ENCODE results near the gene OR4D9. TPM values are rescaled to one million over a fixed set of nuclear protein-coding genes. Genes with fewer than 3 reads are reported as not detected.

Gene OR4D9
- total RNA-seq, 1 experiment from 2014 or later = not detected

DNA sequence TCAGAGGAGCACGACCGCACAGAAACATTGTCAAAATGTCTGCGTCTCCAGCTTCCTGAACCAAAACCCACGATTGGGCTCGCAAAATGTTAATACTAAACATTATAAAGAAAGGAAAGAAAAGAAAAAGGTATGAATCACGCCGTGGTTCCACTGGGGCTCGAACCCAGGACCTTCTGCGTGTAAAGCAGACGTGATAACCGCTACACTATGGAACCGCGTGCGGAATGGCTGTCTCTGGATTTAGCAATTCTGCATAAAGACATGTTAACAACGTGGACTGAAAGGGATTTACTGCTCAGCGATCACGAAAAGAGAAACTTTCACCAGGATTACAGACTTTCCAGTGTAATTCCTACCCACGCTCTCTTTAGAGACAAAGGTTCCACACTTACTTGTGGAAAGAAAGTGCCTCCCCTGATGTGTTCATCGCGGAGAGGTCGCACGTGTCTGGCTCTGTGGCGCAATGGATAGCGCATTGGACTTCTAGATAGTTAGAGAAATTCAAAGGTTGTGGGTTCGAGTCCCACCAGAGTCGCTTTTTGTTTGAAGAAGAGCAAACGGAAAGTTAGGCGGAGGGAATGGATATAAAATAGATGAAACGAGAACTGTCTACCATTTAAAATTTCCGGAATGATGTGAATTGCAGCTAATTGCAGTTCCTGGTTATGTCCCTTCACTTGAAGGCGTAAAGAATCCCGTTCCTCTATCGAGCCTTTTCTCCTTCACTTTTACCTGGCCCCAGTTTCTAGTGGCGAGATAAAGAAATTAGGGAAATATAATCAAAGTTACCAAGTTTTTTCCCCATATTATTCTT is 39.7 kb downstream of the OR4D9 start:
- DNase-seq (ENCODE audit: low read depth) = peak; percentile 94

DNA sequence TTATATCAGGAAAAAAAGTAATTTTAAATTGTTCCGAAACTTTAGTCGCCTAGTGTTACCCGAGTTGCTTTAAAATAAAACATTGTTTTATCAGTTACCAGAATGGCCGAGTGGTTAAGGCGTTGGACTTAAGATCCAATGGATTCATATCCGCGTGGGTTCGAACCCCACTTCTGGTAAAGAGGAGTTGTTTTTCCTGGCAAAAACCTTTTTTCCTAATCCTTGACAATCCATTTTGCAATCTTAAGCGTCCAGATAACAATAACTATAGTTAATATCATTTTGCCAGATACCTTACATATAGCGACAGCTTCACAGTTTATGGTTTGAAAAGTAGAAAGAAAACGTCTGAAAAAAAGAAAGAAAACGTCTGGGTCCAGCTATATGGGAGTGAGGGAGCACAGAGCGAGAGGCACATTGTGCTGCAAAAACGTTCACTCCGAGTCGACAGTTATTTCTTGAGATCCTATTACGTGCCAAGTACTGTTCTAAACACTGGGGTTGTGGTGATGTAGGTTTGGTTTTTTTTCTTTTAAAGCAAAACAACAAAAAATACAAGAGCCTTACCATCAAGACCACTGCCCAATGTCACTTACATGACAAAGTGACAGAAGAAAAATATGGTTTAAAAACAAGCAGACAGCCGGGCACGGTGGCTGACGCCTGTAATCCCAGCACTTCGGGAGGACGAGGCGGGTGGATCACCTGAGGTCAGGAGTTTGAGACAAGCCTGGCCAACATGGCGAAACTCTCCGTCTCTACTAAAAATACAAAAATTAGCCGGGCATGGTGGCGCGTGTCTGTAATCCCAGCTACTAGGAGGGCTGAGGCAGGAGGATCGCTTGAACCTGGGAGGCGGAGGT is 40.6 kb downstream of the OR4D9 start:
- DNase-seq (ENCODE audit: low read depth) = peak; percentile 77

DNA sequence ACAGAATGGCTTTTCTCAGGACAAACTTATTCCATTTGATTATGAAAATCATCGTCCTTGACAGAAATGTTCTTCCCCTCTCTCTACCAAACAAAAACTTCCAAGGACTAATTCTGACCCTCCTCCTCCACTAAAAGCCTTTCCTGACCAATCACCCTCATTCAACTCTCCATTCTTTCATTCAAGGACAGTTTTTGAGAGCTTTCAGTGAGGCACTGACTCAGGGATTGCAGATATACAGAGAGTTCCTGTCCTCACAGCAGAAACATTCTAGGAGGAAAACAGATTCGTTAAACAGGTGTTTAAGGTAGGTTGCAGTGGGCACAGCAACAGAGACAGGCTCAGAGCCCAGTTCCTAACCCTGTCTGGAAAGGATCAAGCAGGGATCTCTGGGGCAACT is 41.5 kb downstream of the OR4D9 start:
- DNase-seq (ENCODE audit: low read depth) = no peak

DNA sequence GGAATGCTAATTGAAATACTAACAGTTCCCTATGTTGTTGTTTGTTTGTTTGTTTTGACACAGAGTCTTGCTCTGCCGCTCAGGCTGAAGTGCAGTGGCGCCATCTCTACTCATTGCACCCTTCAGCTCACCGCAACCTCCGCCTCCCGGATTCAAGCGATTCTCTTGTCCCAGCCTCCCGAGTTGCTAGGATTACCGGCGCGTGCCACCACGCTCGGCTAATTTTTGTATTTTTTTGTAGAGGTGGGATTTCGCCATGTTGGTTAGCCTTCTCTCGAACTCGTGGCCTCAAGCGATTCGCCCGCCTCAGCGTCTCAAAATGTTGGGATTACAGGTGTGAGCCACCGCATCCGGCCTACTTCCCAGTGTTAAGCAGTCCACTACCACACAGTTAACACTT is 42.0 kb downstream of the OR4D9 start:
- no peak for DNase-seq (ENCODE audit: low read depth)

DNA sequence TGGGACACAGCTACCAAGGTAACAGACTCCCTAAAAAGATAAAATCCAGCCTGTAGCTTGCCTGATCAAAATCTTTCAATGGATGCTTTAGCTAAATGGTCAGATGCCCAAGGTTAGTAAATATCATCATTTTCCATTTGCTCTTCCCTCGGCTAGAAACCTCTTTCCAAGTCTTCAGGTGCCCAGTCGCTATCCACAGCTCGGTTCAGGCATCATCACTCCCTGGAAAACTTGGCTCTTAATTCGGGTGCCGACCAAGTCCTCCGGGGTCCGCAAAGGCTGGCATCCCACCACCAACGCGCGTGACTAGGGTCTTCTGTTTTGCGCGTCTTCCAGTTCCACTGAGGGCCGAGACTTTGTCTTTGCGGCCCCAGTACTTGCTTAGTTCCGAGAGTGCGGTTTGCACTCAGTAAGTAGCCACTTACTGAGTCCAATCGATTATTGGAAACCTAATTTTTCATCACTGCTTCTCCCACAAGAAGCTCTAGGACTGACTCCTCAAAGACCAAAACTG is 44.3 kb downstream of the OR4D9 start:
- peak; percentile 32 for DNase-seq (ENCODE audit: low read depth)

DNA sequence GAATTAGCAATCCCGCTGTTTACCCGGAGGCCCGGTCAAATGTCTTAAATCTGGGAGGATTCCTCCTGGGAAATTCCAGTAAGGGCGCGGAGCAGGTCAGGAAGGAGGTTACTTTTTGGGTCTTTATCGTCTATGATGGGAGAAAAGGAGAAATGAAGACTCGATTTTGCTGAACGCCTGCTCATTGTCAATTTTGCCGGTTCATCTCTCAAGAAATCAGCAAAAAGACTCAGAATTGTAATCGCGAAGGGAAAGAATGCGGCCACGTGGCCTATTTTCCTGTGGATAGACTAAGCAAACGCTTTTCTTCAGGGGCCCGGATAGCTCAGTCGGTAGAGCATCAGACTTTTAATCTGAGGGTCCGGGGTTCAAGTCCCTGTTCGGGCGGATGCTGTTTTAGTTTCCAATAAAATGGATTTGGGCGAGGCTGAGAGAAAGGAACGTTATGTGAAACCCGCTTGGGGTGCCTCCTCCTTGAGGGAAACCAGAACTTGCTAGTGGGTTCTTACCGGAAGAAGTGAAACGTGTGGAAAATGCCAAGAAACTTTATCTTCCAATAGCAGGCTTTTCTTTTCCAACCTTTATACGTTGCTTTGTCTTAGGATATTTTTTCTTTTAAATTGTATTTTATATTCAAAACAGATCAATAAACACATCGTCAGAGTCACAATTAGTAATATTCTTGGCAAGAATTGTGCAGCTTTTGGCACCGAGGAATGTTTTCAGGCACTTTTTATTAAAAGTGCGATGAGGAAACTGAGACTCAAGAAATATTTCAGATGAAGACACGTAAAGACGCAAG is 45.0 kb downstream of the OR4D9 start:
- DNase-seq (ENCODE audit: low read depth) = peak; percentile 89

DNA sequence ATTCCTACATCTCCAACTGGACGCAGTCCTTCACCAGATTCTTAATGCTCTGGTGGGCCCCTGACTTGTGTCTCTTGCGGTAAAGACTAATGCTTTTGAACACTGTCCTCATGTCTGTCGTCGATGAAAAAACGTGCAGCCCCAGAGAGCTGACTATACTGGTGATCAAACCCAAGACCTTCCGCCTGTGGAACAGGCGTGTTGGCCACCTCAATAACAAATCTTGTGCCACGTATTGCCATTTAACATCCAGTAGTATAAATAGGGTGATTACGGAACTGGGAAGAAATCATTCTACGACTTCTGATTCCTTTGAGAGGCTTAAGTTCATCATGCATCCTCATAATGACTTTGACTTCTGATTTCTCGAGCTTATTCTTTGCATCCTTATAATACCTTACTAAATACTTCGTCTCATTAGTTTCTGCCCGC is 45.6 kb downstream of the OR4D9 start:
- peak; percentile 68 for DNase-seq (ENCODE audit: low read depth)

DNA sequence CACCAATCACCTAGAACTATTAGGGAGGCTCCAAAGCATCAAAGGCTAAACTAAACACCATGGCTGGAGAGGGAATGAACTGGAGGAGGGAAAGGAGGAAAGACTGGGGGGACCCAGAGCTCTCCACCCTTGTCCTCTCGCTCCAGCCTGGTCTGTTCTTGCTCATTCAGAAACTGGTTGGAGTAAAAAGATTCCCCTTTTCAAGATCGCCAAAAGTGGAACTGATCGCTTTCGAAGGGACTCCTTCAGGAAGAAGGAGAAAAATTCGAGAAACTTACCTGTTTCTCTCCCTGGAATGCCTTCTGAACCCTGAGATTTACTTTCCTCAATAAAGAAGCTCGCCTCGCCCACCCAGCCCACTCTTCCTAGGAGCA is 46.9 kb downstream of the OR4D9 start:
- no peak for DNase-seq (ENCODE audit: low read depth)

DNA sequence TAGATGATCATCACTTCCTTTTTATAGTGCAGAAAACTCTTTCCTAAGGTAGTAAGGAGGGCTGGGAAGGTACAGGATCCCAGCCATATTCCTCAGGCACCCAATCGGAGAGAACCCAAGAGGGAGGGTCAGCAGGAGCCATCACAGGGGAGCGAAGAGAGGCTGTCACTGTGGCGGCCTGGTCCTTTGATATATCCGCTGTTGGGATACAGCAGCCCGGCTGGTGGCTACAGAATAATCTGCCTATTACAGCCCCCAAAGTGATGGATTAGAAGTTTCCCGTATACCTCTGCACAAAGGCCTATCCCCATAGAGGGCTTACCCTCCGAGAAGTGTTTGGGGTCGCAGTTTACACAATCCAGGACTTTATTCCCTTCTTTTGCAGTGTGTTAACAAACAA is 48.5 kb downstream of the OR4D9 start:
- no peak for DNase-seq (ENCODE audit: low read depth)

DNA sequence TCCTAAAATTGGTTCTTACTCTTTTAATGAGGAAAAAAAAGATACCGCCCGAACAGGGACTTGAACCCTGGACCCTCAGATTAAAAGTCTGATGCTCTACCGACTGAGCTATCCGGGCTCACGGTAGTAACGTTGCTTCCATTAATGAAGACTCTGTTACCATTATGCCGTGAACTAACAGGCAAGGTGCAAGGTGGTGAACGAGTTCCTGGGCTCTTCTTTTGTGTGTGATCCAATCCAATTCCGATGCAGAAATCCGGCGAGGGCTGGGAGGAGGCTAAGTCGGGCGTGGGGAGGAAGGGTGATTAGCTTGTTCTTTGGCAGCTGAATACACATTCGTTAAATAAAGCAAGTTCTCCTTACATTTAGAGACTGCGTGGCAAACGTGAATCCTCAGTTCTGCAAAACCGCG is 49.0 kb downstream of the OR4D9 start:
- DNase-seq (ENCODE audit: low read depth) = peak; percentile 84

DNA sequence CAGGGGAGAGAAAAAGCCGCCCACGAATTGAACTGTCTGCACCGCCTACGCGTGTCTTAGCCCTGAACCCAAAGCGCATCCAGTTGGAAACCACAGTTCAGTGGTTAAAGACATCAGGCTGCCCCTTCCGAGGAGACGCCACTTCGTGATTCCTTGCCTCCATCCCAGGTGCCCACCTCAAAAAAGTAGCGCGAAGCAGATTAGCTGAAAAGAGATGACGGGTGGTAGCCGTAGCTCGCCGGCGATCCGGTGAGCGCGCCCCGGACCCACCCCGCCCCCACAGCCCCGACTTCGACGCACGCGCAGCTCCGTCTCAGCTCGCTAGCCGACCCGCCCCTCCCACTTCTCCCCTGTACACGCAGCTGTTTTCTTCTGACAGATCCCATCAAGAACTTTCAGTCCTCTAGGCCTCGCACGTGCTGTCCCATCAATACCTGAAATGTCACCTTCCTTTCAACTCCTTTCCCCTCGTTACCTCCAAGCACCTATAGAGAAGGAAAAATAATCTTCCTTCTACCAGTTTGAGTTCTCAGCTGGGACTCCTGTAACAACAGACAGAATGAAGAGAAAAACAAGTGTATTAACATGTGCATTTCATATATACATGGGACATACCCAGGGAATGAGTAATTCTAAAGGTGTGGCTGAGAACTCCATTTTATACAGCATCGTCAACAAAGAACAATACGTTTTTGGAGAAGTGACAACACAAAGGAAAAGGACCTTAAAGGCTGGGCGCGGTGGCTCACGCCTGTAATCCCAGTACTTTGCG is 49.5 kb downstream of the OR4D9 start:
- peak; percentile 74 for DNase-seq (ENCODE audit: low read depth)

DNA sequence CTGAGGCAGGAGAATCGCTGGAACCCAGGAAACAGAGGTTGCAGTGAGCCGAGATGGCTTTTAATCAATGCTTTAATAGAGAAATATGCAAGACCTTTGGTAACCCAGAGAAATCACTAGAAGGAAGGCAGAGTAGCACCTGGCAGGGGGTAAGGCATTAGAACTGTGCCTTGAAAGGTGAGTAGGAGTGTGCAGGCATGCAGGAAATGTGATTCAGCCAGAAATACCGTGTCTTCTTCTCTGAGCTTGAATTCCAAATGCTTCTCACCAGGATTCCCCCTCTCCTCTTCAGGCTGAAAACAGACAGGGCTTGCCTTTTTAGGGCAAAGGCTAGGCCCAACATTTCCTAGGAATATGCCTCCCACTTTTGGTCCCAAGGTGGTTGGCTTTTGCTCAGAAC is 51.0 kb downstream of the OR4D9 start:
- no peak for DNase-seq (ENCODE audit: low read depth)

Other genes with a start within 250 kb of the OR4D9 start
- not detected in 2 replicates for gene OR5AN1, start 152.6 kb upstream of the OR4D9 start, total RNA-seq (2014; rRNA removed; shearing (Covaris generic))
- gene OR5A2, start 85.1 kb upstream of the OR4D9 start, total RNA-seq (2014; rRNA removed; shearing (Covaris generic)) = not detected in 2 replicates
- gene OR5A1, start 75.1 kb upstream of the OR4D9 start, total RNA-seq (2014; rRNA removed; shearing (Covaris generic)) = not detected in 2 replicates
- gene OR4D6, start 54.6 kb upstream of the OR4D9 start, total RNA-seq (2014; rRNA removed; shearing (Covaris generic)) = not detected in 2 replicates
- not detected in 2 replicates for gene OR4D10, start 38.2 kb upstream of the OR4D9 start, total RNA-seq (2014; rRNA removed; shearing (Covaris generic))
- gene OR4D11, start 8.0 kb upstream of the OR4D9 start, total RNA-seq (2014; rRNA removed; shearing (Covaris generic)) = not detected in 2 replicates
- 31.2 and 41.9 TPM in 2 replicates for gene OSBP, start 104.2 kb downstream of the OR4D9 start, total RNA-seq (2014; rRNA removed; shearing (Covaris generic))
- 38.4 and 45.5 TPM in 2 replicates for gene PATL1, start 157.5 kb downstream of the OR4D9 start, total RNA-seq (2014; rRNA removed; shearing (Covaris generic))
- not detected in 2 replicates for gene OR10V1, start 202.3 kb downstream of the OR4D9 start, total RNA-seq (2014; rRNA removed; shearing (Covaris generic))
- 35.1 and 52.7 TPM in 2 replicates for gene STX3, start 243.8 kb downstream of the OR4D9 start, total RNA-seq (2014; rRNA removed; shearing (Covaris generic))